LNCaP clone FGC (cell line): ENCODE measurements around the gene MCM8.

Experiments used
- DNase-seq: peaks from one replicate; pipeline ENCODE4 v3.0.0-alpha.2; 2011; ENCODE audit warnings: low read depth
- H3K4me3 ChIP-seq: 2 replicates; pipeline ENCODE4 v1.5.1; 2011; ENCODE audit warnings: mild to moderate bottlenecking, low read depth, low read length, control low read depth
- CTCF ChIP-seq: IDR thresholded peaks from 2 replicates; pipeline ENCODE4 v1.5.1; 2012; ENCODE audit warnings: mild to moderate bottlenecking; ENCODE audit not compliant: control insufficient read depth, insufficient read depth; ENCODE audit errors: extremely low read depth

The MCM8 gene

GRCh38 chr20:6008254-6008653 lies 57.8 kb downstream of the MCM8 start:
- peak; percentile 41 for DNase-seq
- no peak for TF ChIP-seq CTCF
- H3K4me3 ChIP-seq: peak overlapping the region; percentile 71

- DNase-seq: no peak
- no peak for TF ChIP-seq CTCF
- no peak overlapping the region for H3K4me3 ChIP-seq
Measured at GRCh38 chr20:6012179-6012578, 61.7 kb downstream of the MCM8 start.

GRCh38 chr20:6014017-6014416 lies 63.6 kb downstream of the MCM8 start:
- no peak overlapping the region for H3K4me3 ChIP-seq
- DNase-seq: no peak
- TF ChIP-seq CTCF: no peak

GRCh38 chr20:6014957-6015356 lies 64.5 kb downstream of the MCM8 start:
- TF ChIP-seq CTCF: no peak

GRCh38 chr20:6017467-6017866 lies 67.0 kb downstream of the MCM8 start:
- TF ChIP-seq CTCF: no peak
- DNase-seq: no peak
- no peak overlapping the region for H3K4me3 ChIP-seq

More at GRCh38 chr20:6014957-6015356, 64.5 kb downstream of the MCM8 start:
- DNase-seq: no peak
- no peak overlapping the region for H3K4me3 ChIP-seq

- DNase-seq: no peak
- TF ChIP-seq CTCF: no peak
- H3K4me3 ChIP-seq: no peak overlapping the region
Measured at GRCh38 chr20:6017880-6018279, 67.4 kb downstream of the MCM8 start.

- TF ChIP-seq CTCF: no peak
- no peak overlapping the region for H3K4me3 ChIP-seq
- no peak for DNase-seq
Measured at GRCh38 chr20:6024768-6025167, 74.3 kb downstream of the MCM8 start.
